DOHH2 (cell line): Measurements from ENCODE around the gene GNG8.
A peak's percentile ranks its signal among the peaks of the same experiment; 100 is the strongest.

Experiments
- H3F3A ChIP-seq: fragments of 200-600 bp; sonication (generic), shearing (Covaris generic); 2 replicates; pipeline ENCODE4 v1.6.0; 2016; ENCODE audit warnings: antibody characterized with exemption, mild to moderate bottlenecking; ENCODE audit not compliant: control insufficient read depth, insufficient read depth
- H3K27ac ChIP-seq: fragments of 200-600 bp; sonication (generic); 2 replicates; pipeline ENCODE4 v1.5.1; 2014; ENCODE audit warnings: low read depth, mild to moderate bottlenecking, low read length, moderate library complexity
- H3K27me3 ChIP-seq: fragments of 200-600 bp; sonication (generic); 2 replicates; pipeline ENCODE4 v1.6.1; 2014; ENCODE audit warnings: mild to moderate bottlenecking, low read length, mixed read lengths; ENCODE audit not compliant: control insufficient read depth
- H3K36me3 ChIP-seq: fragments of 200-600 bp; sonication (generic); 2 replicates; pipeline ENCODE4 v1.6.1; 2014; ENCODE audit warnings: mild to moderate bottlenecking, low read length, moderate library complexity, mixed read lengths; ENCODE audit not compliant: control insufficient read depth
- H3K4me1 ChIP-seq: fragments of 200-600 bp; sonication (generic); 2 replicates; pipeline ENCODE4 v1.6.1; 2014; ENCODE audit warnings: mild to moderate bottlenecking, low read length, mixed read lengths; ENCODE audit not compliant: control insufficient read depth
- H3K4me2 ChIP-seq: fragments of 200-600 bp; sonication (generic); 2 replicates; pipeline ENCODE4 v1.6.0; 2014; ENCODE audit warnings: mild to moderate bottlenecking, low read length, moderate library complexity
- H3K4me3 ChIP-seq: fragments of 200-600 bp; sonication (generic); 2 replicates; pipeline ENCODE4 v1.5.1; 2014; ENCODE audit warnings: mild to moderate bottlenecking, low read length, mixed read lengths
- H3K79me2 ChIP-seq: fragments of 200-600 bp; sonication (generic); 2 replicates; pipeline ENCODE4 v1.6.1; 2014; ENCODE audit warnings: mild to moderate bottlenecking, low read length, mixed read lengths; ENCODE audit not compliant: control insufficient read depth
- H3K9me2 ChIP-seq: fragments of 200-600 bp; sonication (generic); replicated peaks from 2 replicates; pipeline ENCODE4 v1.6.1; 2014; ENCODE audit warnings: mild to moderate bottlenecking, low read length, mixed read lengths; ENCODE audit not compliant: control insufficient read depth
- H3K9me3 ChIP-seq: fragments of 200-600 bp; sonication (generic); 2 replicates; pipeline ENCODE4 v1.6.1; 2014; ENCODE audit warnings: antibody characterized with exemption, low read length, mixed read lengths; ENCODE audit not compliant: control insufficient read depth, insufficient read depth
- H4K20me1 ChIP-seq: fragments of 200-600 bp; sonication (generic); 2 replicates; pipeline ENCODE4 v1.6.0; 2014; ENCODE audit warnings: low read depth, mild to moderate bottlenecking, antibody characterized with exemption, low read length, moderate library complexity; ENCODE audit not compliant: control insufficient read depth, insufficient read depth
- EZH2phosphoT487 ChIP-seq: fragments of 200-600 bp; sonication (generic); IDR thresholded peaks from 2 replicates; pipeline ENCODE4 v1.6.1; 2017; ENCODE audit warnings: borderline replicate concordance, mild to moderate bottlenecking, antibody characterized with exemption, low read length, moderate library complexity, mixed read lengths
- TF ChIP-seq, protein P1 (sequence below): fragments of 200-600 bp; sonication (generic); IDR thresholded peaks from one replicate; pipeline ENCODE4 v1.5.1; 2014; ENCODE audit warnings: antibody characterized with exemption, mild to moderate bottlenecking, low read depth, low read length; ENCODE audit not compliant: poor library complexity, severe bottlenecking

Gene GNG8

GRCh38 chr19:46603195-46603637, 32.8 kb downstream of the GNG8 start:
- no peak for TF ChIP-seq EZH2phosphoT487
- TF ChIP-seq, protein P1, sequence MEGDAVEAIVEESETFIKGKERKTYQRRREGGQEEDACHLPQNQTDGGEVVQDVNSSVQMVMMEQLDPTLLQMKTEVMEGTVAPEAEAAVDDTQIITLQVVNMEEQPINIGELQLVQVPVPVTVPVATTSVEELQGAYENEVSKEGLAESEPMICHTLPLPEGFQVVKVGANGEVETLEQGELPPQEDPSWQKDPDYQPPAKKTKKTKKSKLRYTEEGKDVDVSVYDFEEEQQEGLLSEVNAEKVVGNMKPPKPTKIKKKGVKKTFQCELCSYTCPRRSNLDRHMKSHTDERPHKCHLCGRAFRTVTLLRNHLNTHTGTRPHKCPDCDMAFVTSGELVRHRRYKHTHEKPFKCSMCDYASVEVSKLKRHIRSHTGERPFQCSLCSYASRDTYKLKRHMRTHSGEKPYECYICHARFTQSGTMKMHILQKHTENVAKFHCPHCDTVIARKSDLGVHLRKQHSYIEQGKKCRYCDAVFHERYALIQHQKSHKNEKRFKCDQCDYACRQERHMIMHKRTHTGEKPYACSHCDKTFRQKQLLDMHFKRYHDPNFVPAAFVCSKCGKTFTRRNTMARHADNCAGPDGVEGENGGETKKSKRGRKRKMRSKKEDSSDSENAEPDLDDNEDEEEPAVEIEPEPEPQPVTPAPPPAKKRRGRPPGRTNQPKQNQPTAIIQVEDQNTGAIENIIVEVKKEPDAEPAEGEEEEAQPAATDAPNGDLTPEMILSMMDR: no peak
- peaks cover 48% of the 10 kb centered on the region for H3K79me2 ChIP-seq
- H3K36me3 ChIP-seq: peaks cover 64% of the 10 kb centered on the region
- H3K4me3 ChIP-seq: peak overlapping the region; percentile 81
- H4K20me1 ChIP-seq: peaks cover 21% of the 10 kb centered on the region
- no peaks in the 10 kb centered on the region for H3K27me3 ChIP-seq
- H3K4me1 ChIP-seq: peaks cover 24% of the 10 kb centered on the region
- H3K9me2 ChIP-seq: no peaks in the 10 kb centered on the region
- 0 out of 2 replicates have a peak, but pooled peaks cover 2% of the 10 kb centered on the region for H3F3A ChIP-seq
- peak overlapping the region; percentile 86 for H3K4me2 ChIP-seq
- H3K9me3 ChIP-seq: peaks cover 9% of the 10 kb centered on the region
- no peak overlapping the region for H3K27ac ChIP-seq

DNA sequence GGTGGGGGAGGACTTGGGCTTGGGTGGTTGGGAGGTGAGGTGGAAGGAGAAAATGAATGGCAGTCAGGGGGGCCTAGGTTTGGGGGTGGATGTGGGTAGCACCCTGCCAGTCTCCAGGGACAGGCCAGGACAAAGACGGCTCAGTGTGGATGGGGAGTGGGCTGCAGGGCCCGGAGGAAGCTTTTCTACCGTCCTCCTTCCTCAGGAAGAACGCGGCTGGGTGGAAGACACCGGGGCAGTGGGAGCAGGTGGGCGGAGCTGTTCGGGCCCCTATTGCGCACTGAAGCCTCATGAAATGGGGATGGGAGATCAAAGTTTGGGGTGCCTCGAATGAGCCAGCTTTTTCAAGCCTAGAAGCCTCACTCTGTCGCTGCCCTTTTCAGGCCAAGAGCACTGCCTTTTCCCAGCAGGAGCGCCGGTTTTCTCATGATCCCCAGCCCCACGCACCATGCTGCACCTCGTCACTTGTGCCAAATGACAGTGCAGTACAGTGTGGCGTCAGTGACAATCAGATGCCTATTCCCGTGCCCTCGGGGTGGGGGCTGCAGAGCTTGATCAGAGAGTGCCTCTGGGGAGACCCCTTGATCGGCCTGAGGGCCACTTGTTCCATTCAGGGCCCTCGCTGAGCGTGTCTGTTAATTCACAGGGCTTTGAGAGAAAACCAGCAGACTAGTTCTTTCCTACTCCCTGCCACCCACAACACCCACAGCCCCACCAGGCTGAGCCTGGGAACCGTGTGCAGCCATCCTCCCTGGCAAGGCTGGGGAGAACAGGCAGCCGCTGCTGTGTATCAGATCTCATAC, 33.4 kb downstream of the GNG8 start:
- Histone ChIP-seq H4K20me1 (peaks cover 21% of the 10 kb centered on the region), H3K9me2 (no peaks in the 10 kb centered on the region), H3K9me3 (peaks cover 9% of the 10 kb centered on the region), H3K4me2 (peak overlapping the region; percentile 86), H3F3A (0 out of 2 replicates have a peak, but pooled peaks cover 2% of the 10 kb centered on the region), H3K27ac (no peak overlapping the region), H3K79me2 (peaks cover 48% of the 10 kb centered on the region), H3K4me3 (peak overlapping the region; percentile 81), H3K36me3 (peaks cover 58% of the 10 kb centered on the region), H3K4me1 (peaks cover 24% of the 10 kb centered on the region), H3K27me3 (no peaks in the 10 kb centered on the region)
- TF ChIP-seq, protein P1: no peak
- TF ChIP-seq EZH2phosphoT487: no peak

DNA sequence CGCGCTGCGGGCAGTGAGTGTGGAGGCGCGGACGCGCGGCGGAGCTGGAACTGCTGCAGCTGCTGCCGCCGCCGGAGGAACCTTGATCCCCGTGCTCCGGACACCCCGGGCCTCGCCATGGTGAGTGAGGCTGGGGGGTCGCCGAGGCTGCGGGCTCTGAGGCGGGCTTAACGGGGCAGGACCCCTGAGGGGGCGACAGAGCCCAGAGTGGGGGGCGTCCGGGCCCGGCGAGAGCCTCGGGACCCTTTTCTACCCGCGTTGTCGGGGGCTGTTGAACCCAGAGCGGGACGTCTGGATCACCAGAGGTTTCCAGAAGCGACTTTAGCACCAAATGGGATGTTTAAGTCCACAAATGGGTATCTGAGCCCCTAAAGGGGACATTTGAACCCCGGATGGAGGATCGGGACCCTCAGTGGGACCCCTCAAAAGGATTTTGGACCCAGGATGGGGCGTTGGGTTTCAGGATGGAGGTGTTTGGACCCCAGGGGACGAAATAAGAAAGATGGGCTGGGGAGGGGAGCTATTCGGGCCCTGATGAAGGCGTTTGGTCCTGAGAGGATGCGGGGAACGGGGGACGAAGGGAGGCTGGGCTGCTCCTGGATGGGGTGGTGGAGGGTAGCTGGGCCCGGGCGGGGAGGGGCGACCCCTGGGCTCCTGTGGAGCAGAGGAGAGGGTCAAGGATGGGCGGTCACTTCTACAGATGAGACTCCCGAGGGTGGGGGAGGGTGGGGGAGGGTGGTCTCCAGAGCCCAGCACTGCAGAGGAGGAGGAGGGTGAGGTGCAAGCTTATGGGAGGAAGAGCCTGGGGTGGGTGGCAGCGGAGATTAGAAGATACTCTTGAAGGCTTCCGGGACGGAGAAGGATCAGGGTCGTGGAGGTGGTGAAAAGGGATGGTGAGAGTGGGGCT, 34.4 kb downstream of the GNG8 start, which contains the start of gene CALM3:
Gene CALM3, plus strand, starts transcription at position 13 of the 907 bp plus-strand sequence. Its CDS starts 105 bp downstream, at position 118.
- TF ChIP-seq, protein P1: no peak
- TF ChIP-seq EZH2phosphoT487: no peak

More for the DNA sequence above, 34.4 kb downstream of the GNG8 start, which contains the start of gene CALM3:
- Histone ChIP-seq H3K79me2 (peaks cover 48% of the 10 kb centered on the region), H3K27ac (peak within 1 kb of the TSS; percentile 90), H3K4me2 (peak within 1 kb of the TSS; percentile 86), H3K36me3 (peaks cover 48% of the 10 kb centered on the region), H4K20me1 (peaks cover 19% of the 10 kb centered on the region), H3K9me3 (peaks cover 9% of the 10 kb centered on the region), H3K9me2 (no peaks in the 10 kb centered on the region), H3K27me3 (no peaks in the 10 kb centered on the region), H3F3A (0 out of 2 replicates have a peak, but pooled peaks cover 2% of the 10 kb centered on the region), H3K4me3 (peak within 1 kb of the TSS; percentile 81), H3K4me1 (peaks cover 24% of the 10 kb centered on the region)
